T follicular helper cell (primary cell): ENCODE results near the gene IL4I1.

Experiments
- DNase-seq: peaks from one replicate; pipeline ENCODE4 v3.0.0-alpha.2; 2020; ENCODE audit warnings: low read depth

The IL4I1 gene

DNA sequence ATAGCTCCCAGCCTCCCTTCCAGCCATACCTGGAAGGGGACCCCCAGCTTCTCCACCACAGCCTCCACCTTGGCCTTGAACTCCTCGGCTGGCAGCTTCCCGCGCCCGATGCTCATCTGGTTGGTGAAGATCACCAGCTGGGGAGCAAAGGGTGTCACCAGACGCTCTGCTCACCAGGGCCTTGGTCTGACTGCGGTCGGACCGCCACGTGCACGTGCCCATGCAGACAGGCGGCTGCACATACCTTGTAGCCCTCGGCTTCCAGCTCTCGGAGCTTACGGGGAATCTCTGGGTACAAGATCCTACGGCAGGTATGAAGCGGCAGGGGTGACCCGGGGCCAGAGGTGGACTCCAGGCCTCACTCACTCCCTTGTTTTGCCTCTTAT, 32.8 kb downstream of the IL4I1 start:
- DNase-seq, result no peak

GRCh38 chr19:49863254-49863934, 33.3 kb downstream of the IL4I1 start:
- DNase-seq, result no peak

- no peak for DNase-seq
These were observed 34.1 kb downstream of the IL4I1 start for GRCh38 chr19:49862391-49863253.

GRCh38 chr19:49861541-49862378, 34.9 kb downstream of the IL4I1 start:
- no peak for DNase-seq

DNA sequence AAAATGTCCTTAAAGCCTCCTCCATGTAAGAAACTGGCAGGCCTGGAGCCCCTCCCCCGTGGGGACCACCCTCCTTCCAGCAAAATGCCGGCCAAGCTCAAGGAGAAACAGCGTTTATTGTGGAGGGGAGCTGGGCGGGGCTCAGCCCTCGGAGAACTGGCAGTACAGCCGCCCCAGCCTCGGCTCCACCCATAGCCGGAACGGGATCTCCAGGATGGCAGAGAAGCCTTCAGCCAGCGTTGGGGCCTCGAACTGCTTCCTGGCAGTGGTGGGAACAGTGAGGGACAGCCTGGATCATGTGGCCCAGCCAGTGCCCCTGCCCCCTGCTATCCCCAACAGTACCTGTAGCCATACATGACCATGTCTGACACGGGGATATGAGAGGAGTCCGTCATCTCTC, 35.6 kb downstream of the IL4I1 start:
- no peak for DNase-seq

- no peak for DNase-seq
These were observed 36.2 kb downstream of the IL4I1 start for GRCh38 chr19:49860336-49861102.

DNA sequence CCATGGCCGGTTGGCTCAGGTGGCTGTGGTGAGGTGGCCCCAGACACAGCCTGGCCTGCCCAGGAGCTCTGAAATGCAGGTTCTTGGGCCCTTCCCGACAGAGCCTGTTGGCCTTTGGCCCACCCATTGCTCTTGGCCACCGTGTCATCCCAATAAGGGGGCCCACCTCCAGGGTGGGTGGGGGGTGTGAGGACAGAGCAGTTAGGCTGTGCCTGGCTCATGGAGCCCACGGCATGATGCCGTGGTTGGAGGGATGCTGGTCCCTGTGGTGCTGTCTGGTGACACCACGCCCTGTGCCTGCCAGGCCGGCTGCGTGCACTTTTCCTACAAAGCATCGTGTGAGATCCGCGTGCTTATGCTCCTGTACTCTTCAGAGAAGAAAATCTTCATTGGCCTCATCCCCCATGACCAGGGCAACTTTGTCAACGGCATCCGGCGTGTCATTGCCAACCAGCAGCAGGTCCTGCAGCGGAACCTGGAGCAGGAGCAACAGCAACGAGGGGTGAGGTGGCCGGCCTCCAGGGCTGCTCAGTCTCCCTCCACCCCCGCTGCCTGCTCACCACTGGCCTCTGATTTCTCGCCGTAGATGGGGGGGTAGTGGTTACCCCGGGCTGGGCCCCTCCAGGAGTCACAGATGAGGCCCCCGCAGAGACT, 36.9 kb downstream of the IL4I1 start:
- no peak for DNase-seq

DNA sequence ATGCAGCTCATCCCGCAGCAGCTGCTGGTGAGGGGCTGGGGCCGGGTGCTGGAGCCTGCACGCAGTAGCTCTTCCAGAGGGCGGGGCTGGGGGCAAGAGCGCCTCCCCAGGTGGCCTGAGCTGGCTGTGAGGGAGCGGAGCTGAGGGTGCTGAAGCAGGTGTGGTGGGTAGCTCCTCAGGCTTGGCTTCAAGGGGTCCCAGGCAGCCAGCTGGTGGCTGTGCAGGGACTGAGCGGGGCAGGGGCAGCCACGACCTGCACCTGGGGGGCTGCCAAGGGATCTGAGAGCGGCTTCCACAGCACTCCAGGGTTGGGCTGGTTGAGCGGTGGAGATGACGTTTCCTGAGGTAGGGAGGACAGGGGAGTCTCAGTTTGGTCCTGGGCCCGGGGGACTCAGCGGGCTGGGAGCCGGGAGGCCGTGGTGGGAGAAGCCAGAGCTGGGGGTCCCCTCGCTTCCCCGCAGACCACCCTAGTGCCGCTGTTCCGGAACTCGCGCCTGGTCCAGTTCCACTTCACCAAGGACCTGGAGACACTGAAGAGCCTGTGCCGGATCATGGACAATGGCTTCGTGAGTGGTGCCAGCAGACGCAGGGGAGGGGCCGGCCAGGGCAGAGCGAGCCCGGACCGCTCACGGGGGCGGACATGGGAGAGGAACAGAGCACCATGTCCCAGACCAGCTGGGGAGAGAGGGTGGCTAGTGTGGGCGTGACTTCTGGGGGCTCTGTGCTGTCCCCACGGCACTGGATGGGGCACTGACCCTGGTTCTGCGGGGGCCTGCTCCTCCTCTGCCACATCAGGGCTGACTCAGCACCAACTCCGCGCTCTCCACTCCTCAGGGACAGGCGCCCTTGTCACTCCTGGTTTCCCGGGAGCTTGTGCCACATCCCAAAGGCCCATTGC, 38.4 kb downstream of the IL4I1 start:
- DNase-seq, result no peak

- DNase-seq, result no peak
These were observed 38.9 kb downstream of the IL4I1 start for GRCh38 chr19:49857838-49858087.

- DNase-seq, result no peak
These were observed 39.4 kb downstream of the IL4I1 start for GRCh38 chr19:49857061-49857837.

DNA sequence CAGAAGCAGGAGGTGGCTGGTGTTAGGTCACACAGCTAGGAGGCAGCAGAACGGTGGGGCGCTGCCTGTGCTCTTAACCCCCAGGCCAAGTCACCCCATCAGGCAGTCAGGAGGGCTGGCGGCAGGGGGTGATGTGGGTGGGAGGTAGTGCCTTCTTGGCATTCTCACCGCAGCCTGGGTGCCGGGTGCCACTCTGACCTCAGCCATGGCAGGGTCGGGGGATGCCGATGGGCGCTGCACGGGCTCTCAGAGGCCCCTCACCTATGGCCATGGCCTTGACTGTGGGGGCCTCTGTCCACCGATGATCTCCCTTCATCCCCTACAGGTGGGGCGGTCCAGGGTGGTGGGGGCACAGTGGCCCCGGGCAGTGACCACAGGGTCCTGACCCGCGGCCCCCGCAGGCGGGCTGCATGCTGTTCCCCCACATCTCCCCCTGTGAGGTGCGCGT, 40.1 kb downstream of the IL4I1 start:
- DNase-seq, result no peak

DNA sequence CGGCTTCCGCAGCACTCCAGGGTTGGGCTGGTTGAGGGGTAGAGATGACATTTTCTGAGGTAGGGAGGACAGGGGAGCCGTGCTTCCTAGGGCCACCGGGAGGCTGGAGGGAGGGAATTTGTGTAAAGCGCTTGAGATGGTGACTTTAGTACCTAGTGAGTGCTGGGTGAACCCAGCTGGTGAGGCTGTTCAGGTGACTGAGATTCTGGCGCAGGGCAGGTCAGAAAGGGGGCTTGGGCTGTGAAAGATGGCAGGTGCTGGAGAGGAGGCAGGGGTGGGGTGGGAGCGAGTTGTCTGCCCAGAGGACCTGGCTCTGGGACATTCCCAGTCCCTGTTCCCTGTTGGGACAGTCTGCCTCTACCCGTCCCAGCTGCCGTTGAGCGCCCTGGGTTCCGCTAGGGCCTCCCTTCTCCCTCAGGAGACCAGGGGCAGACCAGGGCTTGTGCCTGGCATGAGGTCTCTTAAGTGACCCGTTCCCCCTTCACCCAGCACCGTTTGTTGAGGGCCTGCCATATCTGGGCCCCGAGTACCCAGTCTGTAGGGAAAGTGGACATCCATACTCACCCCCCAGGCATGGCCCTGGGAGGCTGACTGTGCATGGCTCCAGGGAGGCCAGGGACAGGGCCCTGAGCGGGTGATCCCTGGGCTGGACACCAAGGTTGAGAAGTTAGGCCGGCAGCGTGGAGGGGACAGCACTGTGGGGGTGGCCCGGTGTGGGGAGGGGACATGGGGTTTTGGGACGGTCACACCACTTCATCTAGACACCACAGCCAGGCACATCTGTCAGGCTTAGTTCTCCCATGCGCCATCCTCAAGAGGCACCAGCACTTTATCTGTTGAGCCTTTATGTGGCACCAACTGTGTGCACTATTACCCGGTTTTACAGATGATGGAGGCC, 40.8 kb downstream of the IL4I1 start:
- no peak for DNase-seq

DNA sequence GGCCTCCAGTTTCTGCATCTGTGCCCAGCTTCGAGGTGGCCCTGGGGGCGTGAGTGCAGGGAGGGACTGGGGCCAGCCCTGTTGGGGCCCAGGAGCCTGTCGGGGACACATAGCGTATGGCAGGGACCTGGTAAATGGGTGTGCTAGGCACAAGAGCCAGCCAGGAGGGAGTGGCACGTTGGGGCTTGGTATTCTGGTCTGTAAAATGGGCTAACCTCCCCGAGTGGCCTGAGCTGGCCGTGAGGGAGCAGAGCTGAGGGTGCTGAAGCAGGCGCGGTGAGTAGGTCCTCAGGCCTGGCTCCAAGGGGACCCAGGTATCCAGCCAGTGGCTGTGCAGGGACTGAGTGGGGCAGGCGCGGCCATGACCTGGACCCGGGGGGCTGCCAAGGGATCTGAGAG, 41.4 kb downstream of the IL4I1 start:
- no peak for DNase-seq

DNA sequence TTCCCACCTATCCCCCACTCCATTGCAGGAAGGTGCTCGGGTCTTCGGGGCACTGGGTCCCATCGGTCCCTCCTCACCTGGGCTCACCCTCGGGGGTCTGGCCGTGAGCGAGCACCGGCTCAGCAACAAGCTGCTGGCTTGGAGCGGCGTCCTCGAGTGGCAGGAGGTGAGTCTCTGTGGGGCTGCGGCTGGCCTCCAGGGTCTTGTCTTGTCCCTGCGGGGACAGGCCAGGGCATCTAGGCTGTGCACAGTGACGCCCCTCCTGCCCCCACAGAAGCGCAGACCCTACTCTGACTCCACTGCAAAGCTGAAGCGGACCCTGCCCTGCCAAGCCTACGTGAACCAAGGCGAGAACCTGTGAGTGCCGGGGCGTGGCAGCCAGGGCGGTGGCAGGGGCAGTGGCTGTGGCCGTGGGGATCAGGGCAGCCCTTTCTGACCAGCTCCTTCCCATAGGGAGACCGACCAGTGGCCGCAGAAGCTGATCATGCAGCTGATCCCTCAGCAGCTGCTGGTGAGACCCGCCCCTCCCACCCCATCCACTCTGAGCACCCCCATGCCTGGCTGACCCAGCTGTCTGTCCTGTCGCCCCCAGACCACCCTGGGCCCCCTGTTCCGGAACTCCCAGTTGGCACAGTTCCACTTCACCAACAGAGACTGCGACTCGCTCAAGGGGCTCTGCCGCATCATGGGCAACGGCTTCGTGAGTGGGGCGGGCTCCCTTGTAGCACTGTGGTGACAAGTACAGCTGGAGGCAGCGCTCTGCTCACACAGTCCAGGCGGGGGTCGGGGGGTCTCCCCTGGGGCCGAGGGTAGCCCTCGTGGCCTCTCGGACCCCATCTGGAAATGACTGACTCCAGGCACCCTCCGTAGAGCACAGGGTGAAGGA, 42.1 kb downstream of the IL4I1 start:
- DNase-seq, result no peak

DNA sequence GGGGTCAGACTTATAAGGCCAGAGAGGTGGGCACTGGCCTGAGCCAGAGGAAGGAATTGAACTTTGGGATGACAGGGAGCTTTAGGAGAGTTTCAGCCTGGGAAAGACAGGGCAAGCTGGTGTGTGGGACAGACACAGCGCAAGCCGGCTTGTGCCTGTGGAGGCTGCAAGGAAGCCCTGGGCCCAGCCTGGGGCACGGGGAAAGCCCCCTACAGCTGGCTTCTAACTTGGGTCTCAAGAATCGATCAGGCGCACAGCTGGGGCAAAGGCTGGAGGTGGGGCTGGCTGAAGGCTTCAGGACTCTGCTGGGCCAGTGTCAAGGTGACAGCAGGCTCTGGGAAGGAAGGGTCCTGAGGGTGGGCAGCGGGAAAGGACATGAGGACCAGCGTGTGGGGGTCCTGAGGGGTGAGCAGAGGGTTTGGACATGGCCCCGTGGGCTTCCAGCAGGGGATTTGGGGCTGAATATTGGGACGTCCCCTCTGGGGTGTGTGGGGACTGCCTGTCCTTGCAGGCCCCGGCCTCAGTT, 42.8 kb downstream of the IL4I1 start:
- no peak for DNase-seq

DNA sequence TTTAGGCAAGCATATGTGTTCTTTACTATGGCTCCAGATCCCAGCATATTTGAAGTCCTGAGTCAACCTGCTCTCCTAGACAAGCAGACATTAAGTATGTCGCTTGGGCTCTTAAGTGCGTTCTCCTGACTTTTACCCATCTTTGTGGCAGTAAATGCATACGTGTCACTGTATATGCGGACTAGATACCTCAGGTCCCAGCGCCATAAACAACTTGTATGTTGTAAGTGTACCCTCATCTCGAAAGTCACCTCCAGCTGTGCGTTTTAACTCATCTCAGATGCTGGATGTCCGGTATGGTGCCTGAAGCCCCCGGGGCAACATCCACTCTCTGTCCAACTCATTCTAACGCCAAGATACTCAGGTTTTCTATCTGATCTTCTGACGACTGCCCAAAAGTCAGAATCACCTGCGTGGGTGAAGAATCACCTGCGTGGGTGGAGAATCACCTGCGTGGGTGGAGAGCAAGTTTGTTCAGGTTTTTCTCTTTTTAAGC, 44.0 kb downstream of the IL4I1 start:
- DNase-seq, result no peak
